Measurements from ENCODE around the gene H6PD.

The H6PD gene

DNA sequence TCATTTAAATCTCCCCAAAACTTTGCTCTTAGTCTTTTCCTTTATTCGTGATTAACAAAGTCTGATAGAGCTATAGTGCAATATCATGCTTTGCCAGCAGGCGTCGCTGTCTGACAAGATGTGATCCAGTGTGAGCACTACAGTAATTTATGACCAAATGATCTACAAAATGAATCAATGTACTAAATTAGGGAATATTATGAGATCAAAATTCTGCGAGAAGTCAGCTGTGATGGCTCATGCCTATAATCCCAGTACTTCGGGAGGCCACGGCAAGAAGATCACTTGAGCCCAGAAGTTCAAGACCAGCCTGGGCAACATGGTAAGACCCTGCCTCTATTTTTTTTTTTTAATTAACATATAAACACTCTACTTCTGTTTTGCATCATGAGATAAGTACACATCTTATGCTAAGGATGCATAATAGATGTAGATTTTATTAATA is 54.5 kb downstream of the H6PD start:
- Histone ChIP-seq H2AK5ac (ENCODE audit: low read length, severe bottlenecking) (no peak overlapping the region), H2BK120ac (ENCODE audit: low read depth, low read length) (no peak overlapping the region), H3K4me1 (ENCODE audit: control insufficient read depth, insufficient read depth, low read depth, low read length) (peaks cover 17% of the 10 kb centered on the region), H3K4me2 (ENCODE audit: low read length, poor library complexity, severe bottlenecking) (no peak overlapping the region), H3K4ac (ENCODE audit: low read depth in 1 of 2, low read length in 2 of 2) (no peak overlapping the region), H4K8ac (ENCODE audit: low read length) (no peak overlapping the region), H3K27ac (ENCODE audit: low read length, poor library complexity, severe bottlenecking) (no peak overlapping the region), H3K14ac (ENCODE audit: low read length in 2 of 2) (no peak overlapping the region), H2AFZ (ENCODE audit: low read depth, low read length) (no peak overlapping the region), H3K36me3 (ENCODE audit: control insufficient read depth in 1 of 2, insufficient read depth in 2 of 2, low read depth in 1 of 2, low read length in 2 of 2) (no peaks in the 10 kb centered on the region), H3K9ac (ENCODE audit: low read length) (peak overlapping the region; percentile 52), H2BK15ac (ENCODE audit: low read depth, poor library complexity, severe bottlenecking) (no peak overlapping the region), H3K79me1 (replicated peaks; ENCODE audit: low read length, poor library complexity, severe bottlenecking) (no peaks in the 10 kb centered on the region), H4K91ac (ENCODE audit: low read length) (no peak overlapping the region), H2BK12ac (ENCODE audit: low read length in 2 of 2) (no peak overlapping the region), H3K18ac (ENCODE audit: low read depth in 1 of 2, low read length in 2 of 2) (no peak overlapping the region), H3K9me3 (ENCODE audit: control insufficient read depth, low read length) (peaks cover 23% of the 10 kb centered on the region), H3K4me3 (ENCODE audit: insufficient read depth in 1 of 2, low read depth in 1 of 2, low read length in 2 of 2) (peak overlapping the region in 1 of 2 experiments; percentile 3), H3K23ac (ENCODE audit: low read length in 2 of 2) (no peak overlapping the region), H2BK5ac (ENCODE audit: low read depth, low read length, poor library complexity, severe bottlenecking) (no peak overlapping the region), H3K27me3 (ENCODE audit: control insufficient read depth in 1 of 2, insufficient read depth in 1 of 2, low read length in 2 of 2) (no peaks in the 10 kb centered on the region)
- peak; percentile 77 for DNase-seq
- 51% methylated on average over 6 of the region's 6 CpGs for WGBS

DNA sequence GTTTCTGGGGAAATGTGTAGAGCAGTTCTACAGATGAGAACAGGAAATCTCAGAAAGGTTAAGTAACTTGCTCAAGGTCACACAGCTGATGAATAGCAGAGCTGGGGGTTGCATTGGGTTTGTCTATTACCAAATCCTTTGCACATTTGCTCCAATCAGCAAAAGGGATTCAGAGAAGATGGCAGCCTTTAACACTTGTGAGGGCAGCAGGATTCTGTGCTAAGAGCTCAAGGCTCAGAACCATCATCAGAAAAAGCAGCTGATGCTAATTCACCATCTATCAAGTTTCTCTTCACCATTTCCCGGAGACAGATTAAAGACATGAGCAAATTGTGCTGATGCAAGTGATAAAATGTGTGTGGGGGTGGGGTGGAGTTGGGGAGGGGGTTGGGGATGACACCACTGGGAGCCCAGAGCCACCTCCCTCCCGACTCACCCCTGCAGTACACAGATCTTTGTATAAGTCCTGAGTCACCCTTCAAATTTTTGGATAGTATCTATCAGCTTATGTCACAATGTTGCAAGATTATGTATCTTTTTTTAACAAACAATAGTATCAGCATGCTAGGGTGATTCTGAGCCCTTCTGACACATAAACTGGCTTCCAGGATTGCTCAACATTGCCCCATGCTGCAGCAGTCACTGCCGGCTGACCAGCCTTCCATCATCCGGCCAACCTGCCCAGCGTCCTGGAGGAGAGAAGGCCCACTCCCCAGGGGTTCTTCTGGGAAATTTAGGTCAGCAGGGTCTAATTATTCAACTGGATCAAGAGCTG is 55.3 kb downstream of the H6PD start:
- Histone ChIP-seq H2BK15ac (ENCODE audit: low read depth, poor library complexity, severe bottlenecking) (no peak overlapping the region), H3K36me3 (ENCODE audit: control insufficient read depth in 1 of 2, insufficient read depth in 2 of 2, low read depth in 1 of 2, low read length in 2 of 2) (no peaks in the 10 kb centered on the region), H3K18ac (ENCODE audit: low read depth in 1 of 2, low read length in 2 of 2) (peak overlapping the region; percentile 46 to 76), H3K4me1 (ENCODE audit: control insufficient read depth, insufficient read depth, low read depth, low read length) (peaks cover 21% of the 10 kb centered on the region), H3K9ac (ENCODE audit: low read length) (peak overlapping the region; percentile 79), H3K23ac (ENCODE audit: low read length in 2 of 2) (no peak overlapping the region), H2AFZ (ENCODE audit: low read depth, low read length) (no peak overlapping the region), H3K4me2 (ENCODE audit: low read length, poor library complexity, severe bottlenecking) (peak overlapping the region; percentile 11), H3K4me3 (ENCODE audit: insufficient read depth in 1 of 2, low read depth in 1 of 2, low read length in 2 of 2) (peak overlapping the region in 1 of 2 experiments; percentile 3), H4K91ac (ENCODE audit: low read length) (no peak overlapping the region), H2BK12ac (ENCODE audit: low read length in 2 of 2) (no peak overlapping the region), H3K79me1 (replicated peaks; ENCODE audit: low read length, poor library complexity, severe bottlenecking) (no peaks in the 10 kb centered on the region), H3K27me3 (ENCODE audit: control insufficient read depth in 1 of 2, insufficient read depth in 1 of 2, low read length in 2 of 2) (no peaks in the 10 kb centered on the region), H3K4ac (ENCODE audit: low read depth in 1 of 2, low read length in 2 of 2) (peak overlapping the region in 1 of 2 experiments; percentile 10), H2BK120ac (ENCODE audit: low read depth, low read length) (no peak overlapping the region), H3K9me3 (ENCODE audit: control insufficient read depth, low read length) (peaks cover 15% of the 10 kb centered on the region), H2AK5ac (ENCODE audit: low read length, severe bottlenecking) (peak overlapping the region; percentile 46), H3K14ac (ENCODE audit: low read length in 2 of 2) (no peak overlapping the region), H4K8ac (ENCODE audit: low read length) (no peak overlapping the region), H2BK5ac (ENCODE audit: low read depth, low read length, poor library complexity, severe bottlenecking) (no peak overlapping the region), H3K27ac (ENCODE audit: low read length, poor library complexity, severe bottlenecking) (peak overlapping the region; percentile 65)
- 23% methylated on average over 3 of the region's 5 CpGs for WGBS
- peak; percentile 93 for DNase-seq

DNA sequence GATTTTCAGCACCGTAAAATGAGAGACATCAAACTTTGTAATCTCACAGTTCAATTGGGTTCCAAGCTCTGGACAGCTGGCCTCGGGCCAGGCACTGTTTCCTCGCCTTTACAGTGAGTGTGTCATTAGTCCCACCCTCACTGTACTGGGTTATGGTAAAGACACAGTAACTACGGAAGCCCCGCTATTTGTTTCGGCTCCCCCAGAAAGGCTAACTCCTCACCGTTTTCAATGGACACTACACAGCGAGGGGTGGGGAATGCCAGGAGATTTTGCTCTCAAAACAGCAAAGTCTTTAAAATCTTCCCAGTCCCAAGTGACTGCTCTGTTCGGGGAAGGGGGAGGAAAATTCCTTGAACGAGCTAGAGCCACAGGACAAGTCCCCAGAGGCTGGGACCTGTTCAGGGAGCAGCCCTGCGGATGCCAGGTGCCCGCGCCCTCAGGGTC is 57.4 kb downstream of the H6PD start:
- Histone ChIP-seq H2BK12ac (ENCODE audit: low read length in 2 of 2) (peak overlapping the region; percentile 63 to 88), H3K9ac (ENCODE audit: low read length) (peak overlapping the region; percentile 89), H3K9me3 (ENCODE audit: control insufficient read depth, low read length) (peaks cover 4% of the 10 kb centered on the region), H2BK5ac (ENCODE audit: low read depth, low read length, poor library complexity, severe bottlenecking) (no peak overlapping the region), H3K27me3 (ENCODE audit: control insufficient read depth in 1 of 2, insufficient read depth in 1 of 2, low read length in 2 of 2) (no peaks in the 10 kb centered on the region), H4K8ac (ENCODE audit: low read length) (peak overlapping the region; percentile 75), H3K4me2 (ENCODE audit: low read length, poor library complexity, severe bottlenecking) (peak overlapping the region; percentile 95), H3K4me1 (ENCODE audit: control insufficient read depth, insufficient read depth, low read depth, low read length) (peaks cover 27% of the 10 kb centered on the region), H3K23ac (ENCODE audit: low read length in 2 of 2) (peak overlapping the region in 1 of 2 experiments; percentile 95), H3K27ac (ENCODE audit: low read length, poor library complexity, severe bottlenecking) (peak overlapping the region; percentile 25), H3K4ac (ENCODE audit: low read depth in 1 of 2, low read length in 2 of 2) (peak overlapping the region; percentile 40 to 85), H3K79me1 (replicated peaks; ENCODE audit: low read length, poor library complexity, severe bottlenecking) (no peaks in the 10 kb centered on the region), H3K36me3 (ENCODE audit: control insufficient read depth in 1 of 2, insufficient read depth in 2 of 2, low read depth in 1 of 2, low read length in 2 of 2) (peaks cover 4 to 7% of the 10 kb centered on the region in 2 experiments), H2AFZ (ENCODE audit: low read depth, low read length) (peak overlapping the region; percentile 75), H3K4me3 (ENCODE audit: insufficient read depth in 1 of 2, low read depth in 1 of 2, low read length in 2 of 2) (peak overlapping the region; percentile 65 to 78), H2BK120ac (ENCODE audit: low read depth, low read length) (peak overlapping the region; percentile 87), H3K14ac (ENCODE audit: low read length in 2 of 2) (peak overlapping the region in 1 of 2 experiments; percentile 92), H3K18ac (ENCODE audit: low read depth in 1 of 2, low read length in 2 of 2) (peak overlapping the region; percentile 82 to 93), H2BK15ac (ENCODE audit: low read depth, poor library complexity, severe bottlenecking) (peak overlapping the region; percentile 77), H4K91ac (ENCODE audit: low read length) (peak overlapping the region; percentile 87), H2AK5ac (ENCODE audit: low read length, severe bottlenecking) (no peak overlapping the region)
- whole genome bisulfite sequencing = 8% methylated on average over 11 of the region's 13 CpGs
- DNase-seq = peak; percentile 87
